Measurements from ENCODE around the gene MSN. TPM values are rescaled to one million over a fixed set of nuclear protein-coding genes. Genes with fewer than 3 reads are reported as not detected.

The MSN gene
- total and polyA plus RNA-seq, 2 of the 13 experiments (the other 11 are each of a cell fraction or from before 2014, with no cell fraction given): 0.15 TPM; not detected in 1

- FAIRE-seq: no peak
- POLR2A ChIA-PET: no interaction called here
- H3K9me3 ChIP-seq (ENCODE audit: low read length): no peaks in the 10 kb centered on the region
- H2AFZ ChIP-seq (ENCODE audit: low read length): no peak overlapping the region
- H3K79me2 ChIP-seq (ENCODE audit: insufficient read depth, low read length): no peaks in the 10 kb centered on the region
- no peak overlapping the region for H3K27ac ChIP-seq (ENCODE audit: extremely low read length, insufficient read depth, low read length)
- no peaks in the 10 kb centered on the region for H3K27me3 ChIP-seq (ENCODE audit: control insufficient read depth in 1 of 2, insufficient read depth in 2 of 2, low read length in 2 of 2)
- in situ Hi-C loops (cut with HindIII; ENCODE audit: extremely low pct_ligation_motif_present, low pct_unique_long_range_greater_than_20kb): no loop called here
- DNase-seq (ENCODE audit: low spot score): no peak
- TF ChIP-seq HMGXB3 (CRISPR knock-in tag; IDR thresholded peaks at IDR 0.05; ENCODE audit: borderline replicate concordance) (no peak), GATAD1 (CRISPR knock-in tag; IDR thresholded peaks at IDR 0.05) (no peak), KLF6 (CRISPR knock-in tag; IDR thresholded peaks at IDR 0.05) (no peak)
- WGBS (ENCODE audit: low lambda C conversion rate): 0% methylated on average over 1 of the region's 2 CpGs
- no peak overlapping the region for H3K9ac ChIP-seq (ENCODE audit: insufficient read depth, low read depth, low read length)
- no peaks in the 10 kb centered on the region for H3K4me1 ChIP-seq (ENCODE audit: insufficient read depth, low read length)
- ATAC-seq: no peak
- H4K20me1 ChIP-seq (ENCODE audit: insufficient read depth, low read length): no peaks in the 10 kb centered on the region
- BruUV-seq (replicated peaks): no TSS peak
- no peak overlapping the region for H3K4me2 ChIP-seq (ENCODE audit: low read depth, low read length)
- H3K4me3 ChIP-seq (replicated peaks in 1 of 3; ENCODE audit: insufficient read depth in 1 of 3, low read depth in 2 of 3, low read length in 3 of 3): no peak overlapping the region
- H3K36me3 ChIP-seq (replicated peaks in 1 of 2; ENCODE audit: control insufficient read depth in 1 of 2, insufficient read depth in 2 of 2, low read length in 2 of 2): no peaks in the 10 kb centered on the region
- intact Hi-C loops (cut with micrococcal nuclease; ENCODE audit: unreplicated experiment): no loop called here
- CTCF ChIA-PET (ENCODE audit: low intra/inter-chr PET ratio, low total read pairs): no interaction called here
Measured at GRCh38 chrX:65697211-65697641, 29.8 kb downstream of the MSN start.

Measured in HepG2 (cell line).